OCI-LY1 (cell line): ENCODE data around the gene ADK.

Source experiments
- H2AFZ ChIP-seq: fragments of 200-600 bp; sonication (generic), shearing (Covaris generic); 2 replicates; pipeline ENCODE4 v1.6.0; 2014; ENCODE audit warnings: antibody characterized with exemption, mild to moderate bottlenecking, low read length
- H3F3A ChIP-seq: fragments of 200-600 bp; sonication (generic), shearing (Covaris generic); 2 replicates; pipeline ENCODE4 v1.6.0; 2014; ENCODE audit warnings: mild to moderate bottlenecking, antibody characterized with exemption, low read length, moderate library complexity; ENCODE audit not compliant: insufficient read depth
- H3K27ac ChIP-seq: fragments of 200-600 bp; sonication (generic); 2 replicates; pipeline ENCODE4 v1.5.1; 2014; ENCODE audit warnings: low read length, mixed run types, mild to moderate bottlenecking, low read depth; ENCODE audit not compliant: poor library complexity, severe bottlenecking
- H3K27me3 ChIP-seq: fragments of 200-600 bp; sonication (generic); 2 replicates; pipeline ENCODE4 v1.6.0; 2014; ENCODE audit warnings: antibody characterized with exemption, mild to moderate bottlenecking, low read length, moderate library complexity; ENCODE audit not compliant: insufficient read depth
- H3K36me3 ChIP-seq: fragments of 200-600 bp; sonication (generic); 2 replicates; pipeline ENCODE4 v1.6.1; 2014; ENCODE audit warnings: mild to moderate bottlenecking, antibody characterized with exemption, low read length, moderate library complexity, mixed read lengths; ENCODE audit not compliant: insufficient read depth
- H3K4me1 ChIP-seq: fragments of 200-600 bp; sonication (generic); 2 replicates; pipeline ENCODE4 v1.5.1; 2014; ENCODE audit warnings: mild to moderate bottlenecking, low read length, moderate library complexity; ENCODE audit not compliant: insufficient read depth, severe bottlenecking
- H3K4me2 ChIP-seq: fragments of 200-600 bp; sonication (generic), shearing (Covaris generic); 2 replicates; pipeline ENCODE4 v1.6.1; 2014; ENCODE audit warnings: low read length
- H3K4me3 ChIP-seq: fragments of 200-600 bp; sonication (generic); 2 replicates; pipeline ENCODE4 v1.5.1; 2014; ENCODE audit warnings: low read length, low read depth, mild to moderate bottlenecking, mixed read lengths; ENCODE audit not compliant: poor library complexity, severe bottlenecking
- H3K79me2 ChIP-seq: fragments of 200-600 bp; shearing (Covaris generic); 2 replicates; pipeline ENCODE4 v1.6.1; 2016; ENCODE audit warnings: mixed run types, low read length, mixed read lengths; ENCODE audit not compliant: insufficient read depth
- H3K9ac ChIP-seq: fragments of 200-600 bp; sonication (generic), shearing (Covaris generic); 2 replicates; pipeline ENCODE4 v1.6.1; 2014; ENCODE audit warnings: mild to moderate bottlenecking, low read length, mixed read lengths
- H3K9me2 ChIP-seq: fragments of 200-600 bp; sonication (generic), shearing (Covaris generic); 2 replicates; pipeline ENCODE4 v1.6.1; 2014; ENCODE audit warnings: low read depth, mild to moderate bottlenecking, low read length, mixed read lengths
- H3K9me3 ChIP-seq: fragments of 200-600 bp; shearing (Covaris generic); 2 replicates; pipeline ENCODE4 v1.6.1; 2014; ENCODE audit warnings: low read length, mixed read lengths
- H4K20me1 ChIP-seq: fragments of 200-600 bp; sonication (generic), shearing (Covaris generic); 2 replicates; pipeline ENCODE4 v1.6.0; 2016; ENCODE audit warnings: mild to moderate bottlenecking, low read length; ENCODE audit not compliant: insufficient read depth
- EZH2 ChIP-seq: fragments of 200-600 bp; sonication (generic), shearing (Covaris generic); IDR thresholded peaks from 2 replicates; pipeline ENCODE4 v1.8.0; 2017; ENCODE audit warnings: borderline replicate concordance, mixed run types, mild to moderate bottlenecking, antibody characterized with exemption, low read length, moderate library complexity, mixed read lengths
- TF ChIP-seq, protein P1 (sequence below): fragments of 200-600 bp; sonication (generic), shearing (Covaris generic); IDR thresholded peaks from 2 replicates; pipeline ENCODE4 v1.5.1; 2017; ENCODE audit warnings: mild to moderate bottlenecking, antibody characterized with exemption, low read length, moderate library complexity, mixed read lengths

ADK gene

DNA sequence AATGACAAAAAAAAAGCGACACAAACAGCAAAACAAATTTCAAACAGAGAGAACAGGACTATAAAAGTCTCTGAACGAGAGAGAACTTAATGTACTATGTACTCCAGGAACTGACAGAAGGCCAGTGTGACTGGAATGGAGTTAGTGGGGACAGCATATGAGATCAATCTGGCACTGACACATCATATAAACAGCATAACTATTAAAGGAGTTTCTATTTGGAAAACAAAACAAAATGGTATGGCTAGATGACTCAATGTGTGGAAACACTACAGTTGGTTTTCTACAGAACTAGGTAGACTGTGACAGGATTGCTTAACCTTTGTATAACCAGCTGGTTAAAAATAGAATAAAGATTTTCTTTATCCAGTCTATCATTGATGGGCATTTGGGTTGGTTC, 442.4 kb downstream of the ADK start:
- no peaks in the 10 kb centered on the region for H3F3A ChIP-seq
- no peak overlapping the region for H3K4me2 ChIP-seq
- no peaks in the 10 kb centered on the region for H3K79me2 ChIP-seq
- no peak overlapping the region for H3K4me3 ChIP-seq
- no peak overlapping the region for H3K27ac ChIP-seq
- H4K20me1 ChIP-seq = no peaks in the 10 kb centered on the region
- TF ChIP-seq, protein P1, sequence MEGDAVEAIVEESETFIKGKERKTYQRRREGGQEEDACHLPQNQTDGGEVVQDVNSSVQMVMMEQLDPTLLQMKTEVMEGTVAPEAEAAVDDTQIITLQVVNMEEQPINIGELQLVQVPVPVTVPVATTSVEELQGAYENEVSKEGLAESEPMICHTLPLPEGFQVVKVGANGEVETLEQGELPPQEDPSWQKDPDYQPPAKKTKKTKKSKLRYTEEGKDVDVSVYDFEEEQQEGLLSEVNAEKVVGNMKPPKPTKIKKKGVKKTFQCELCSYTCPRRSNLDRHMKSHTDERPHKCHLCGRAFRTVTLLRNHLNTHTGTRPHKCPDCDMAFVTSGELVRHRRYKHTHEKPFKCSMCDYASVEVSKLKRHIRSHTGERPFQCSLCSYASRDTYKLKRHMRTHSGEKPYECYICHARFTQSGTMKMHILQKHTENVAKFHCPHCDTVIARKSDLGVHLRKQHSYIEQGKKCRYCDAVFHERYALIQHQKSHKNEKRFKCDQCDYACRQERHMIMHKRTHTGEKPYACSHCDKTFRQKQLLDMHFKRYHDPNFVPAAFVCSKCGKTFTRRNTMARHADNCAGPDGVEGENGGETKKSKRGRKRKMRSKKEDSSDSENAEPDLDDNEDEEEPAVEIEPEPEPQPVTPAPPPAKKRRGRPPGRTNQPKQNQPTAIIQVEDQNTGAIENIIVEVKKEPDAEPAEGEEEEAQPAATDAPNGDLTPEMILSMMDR = no peak
- TF ChIP-seq EZH2 = no peak
- H3K4me1 ChIP-seq = peaks cover 22% of the 10 kb centered on the region
- H3K27me3 ChIP-seq = no peaks in the 10 kb centered on the region
- no peaks in the 10 kb centered on the region for H3K9me3 ChIP-seq
- H3K9me2 ChIP-seq = no peaks in the 10 kb centered on the region
- H3K9ac ChIP-seq = no peak overlapping the region
- no peak overlapping the region for H2AFZ ChIP-seq
- H3K36me3 ChIP-seq = peaks cover 4% of the 10 kb centered on the region; the same call in 1 of the 2 replicates

DNA sequence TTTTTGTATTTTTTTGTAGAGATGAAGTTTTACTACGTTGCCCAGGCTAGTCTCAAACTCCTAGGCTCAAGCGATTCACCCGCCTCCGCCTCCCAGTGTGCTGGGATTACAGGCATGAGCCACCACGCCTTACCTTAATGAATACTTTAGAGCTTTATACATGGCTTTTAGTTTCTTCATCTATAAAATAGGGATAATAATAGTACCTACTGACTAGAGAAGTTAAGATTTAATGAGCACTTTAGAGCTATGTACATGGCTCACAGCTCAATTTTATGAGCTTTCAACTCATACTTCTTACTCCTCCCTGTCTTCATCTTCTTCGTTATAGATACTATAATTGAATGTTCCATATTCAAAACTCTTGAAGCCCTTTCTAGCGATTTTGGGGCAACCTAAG, 445.7 kb downstream of the ADK start:
- H3K27me3 ChIP-seq = no peaks in the 10 kb centered on the region
- no peak overlapping the region for H3K4me2 ChIP-seq
- H3K27ac ChIP-seq = no peak overlapping the region
- no peaks in the 10 kb centered on the region for H3K9me3 ChIP-seq
- no peaks in the 10 kb centered on the region for H3F3A ChIP-seq
- H3K9me2 ChIP-seq = no peaks in the 10 kb centered on the region
- no peak for TF ChIP-seq EZH2
- TF ChIP-seq, protein P1 = no peak
- H3K9ac ChIP-seq = no peak overlapping the region
- no peaks in the 10 kb centered on the region for H3K4me1 ChIP-seq
- H3K4me3 ChIP-seq = no peak overlapping the region
- H3K36me3 ChIP-seq = no peaks in the 10 kb centered on the region
- H2AFZ ChIP-seq = no peak overlapping the region
- no peaks in the 10 kb centered on the region for H4K20me1 ChIP-seq
- no peaks in the 10 kb centered on the region for H3K79me2 ChIP-seq

GRCh38 chr10:74598891-74599566, 448.0 kb downstream of the ADK start:
- H3K27me3 ChIP-seq = no peaks in the 10 kb centered on the region
- H3F3A ChIP-seq = no peaks in the 10 kb centered on the region
- H3K9ac ChIP-seq = no peak overlapping the region
- 0 out of 2 replicates have a peak, but pooled peaks cover 13% of the 10 kb centered on the region for H3K36me3 ChIP-seq
- H3K4me3 ChIP-seq = no peak overlapping the region
- H3K27ac ChIP-seq = no peak overlapping the region
- H3K79me2 ChIP-seq = no peaks in the 10 kb centered on the region
- H2AFZ ChIP-seq = no peak overlapping the region
- H4K20me1 ChIP-seq = no peaks in the 10 kb centered on the region
- H3K4me1 ChIP-seq = no peaks in the 10 kb centered on the region
- no peaks in the 10 kb centered on the region for H3K9me2 ChIP-seq
- H3K4me2 ChIP-seq = no peak overlapping the region
- no peaks in the 10 kb centered on the region for H3K9me3 ChIP-seq
- TF ChIP-seq, protein P1 = no peak
- TF ChIP-seq EZH2 = no peak
